GM23338 (cell line): ENCODE data around the gene TSPAN4. TPM values are rescaled to one million over a fixed set of nuclear protein-coding genes. Genes with fewer than 3 reads are reported as not detected.

Source experiments
- ATAC-seq: fragments of 200-7000 bp; cut with Tn5 transposase; 3 replicates; pipeline ENCODE4 v1.9.1; 2020
- DNase-seq: peaks from one replicate; pipeline ENCODE4 v3.0.0-alpha.2; 2015; ENCODE audit warnings: low spot score
- H2AFZ ChIP-seq: fragments of 200-600 bp; sonication (generic); 2 replicates; pipeline ENCODE4 v1.8.0; 2016; ENCODE audit warnings: antibody characterized with exemption, mild to moderate bottlenecking, moderate library complexity
- H3F3A ChIP-seq: fragments of 200-600 bp; sonication (generic); replicated peaks from 2 replicates; pipeline ENCODE4 v1.8.0; 2017; ENCODE audit warnings: antibody characterized with exemption, mixed run types, low read depth
- H3K27ac ChIP-seq: fragments of 200-600 bp; sonication (generic); 2 replicates; pipeline ENCODE4 v1.6.1; 2016; ENCODE audit warnings: low read depth
- H3K27me3 ChIP-seq: fragments of 200-600 bp; sonication (generic); 2 replicates; pipeline ENCODE4 v1.8.0; 2016; ENCODE audit warnings: mild to moderate bottlenecking, mixed run types, moderate library complexity; ENCODE audit not compliant: insufficient read depth
- H3K36me3 ChIP-seq: fragments of 200-600 bp; sonication (generic); 2 replicates; pipeline ENCODE4 v1.8.0; 2016; ENCODE audit warnings: mild to moderate bottlenecking; ENCODE audit not compliant: insufficient read depth
- H3K4me1 ChIP-seq: fragments of 200-600 bp; sonication (generic); 2 replicates; pipeline ENCODE4 v1.8.0; 2016; ENCODE audit warnings: mild to moderate bottlenecking, moderate library complexity; ENCODE audit not compliant: insufficient read depth
- H3K4me2 ChIP-seq: fragments of 200-600 bp; sonication (generic); 2 replicates; pipeline ENCODE4 v1.7.1; 2017; ENCODE audit warnings: mixed run types
- H3K4me3 ChIP-seq: fragments of 200-600 bp; sonication (generic); 2 replicates; pipeline ENCODE4 v1.6.1; 2016; ENCODE audit warnings: mixed run types
- H3K79me2 ChIP-seq: fragments of 200-600 bp; sonication (generic); replicated peaks from 2 replicates; pipeline ENCODE4 v1.8.0; 2017; ENCODE audit warnings: mild to moderate bottlenecking; ENCODE audit not compliant: insufficient read depth
- H3K9me2 ChIP-seq: fragments of 200-600 bp; sonication (generic); 2 replicates; pipeline ENCODE4 v1.8.0; 2017; ENCODE audit not compliant: insufficient read depth
- H4K20me1 ChIP-seq: fragments of 200-600 bp; sonication (generic); replicated peaks from 2 replicates; pipeline ENCODE4 v1.8.0; 2017; ENCODE audit warnings: mild to moderate bottlenecking; ENCODE audit not compliant: insufficient read depth
- H3K27ac Mint-ChIP-seq: 2 replicates; pipeline ENCODE4 v1.8.0; 2020; ENCODE audit warnings: inconsistent platforms, mild to moderate bottlenecking, moderate library complexity, mixed read lengths
- H3K27me3 Mint-ChIP-seq: 3 replicates; pipeline ENCODE4 v1.8.0; 2022; ENCODE audit warnings: low read depth, mild to moderate bottlenecking, moderate library complexity, mixed read lengths, inconsistent platforms; ENCODE audit not compliant: insufficient read depth, poor library complexity
- H3K36me3 Mint-ChIP-seq: 3 replicates; pipeline ENCODE4 v1.8.0; 2021; ENCODE audit warnings: low read depth, mild to moderate bottlenecking, inconsistent platforms, moderate library complexity, mixed read lengths
- H3K4me1 Mint-ChIP-seq: 3 replicates; pipeline ENCODE4 v1.8.0; 2020; ENCODE audit warnings: mild to moderate bottlenecking, inconsistent platforms, mixed read lengths
- H3K4me3 Mint-ChIP-seq: 3 replicates; pipeline ENCODE4 v1.8.0; 2021; ENCODE audit warnings: moderate library complexity, mild to moderate bottlenecking, inconsistent platforms, mixed read lengths
- H3K9me3 Mint-ChIP-seq: 3 replicates; pipeline ENCODE4 v1.8.0; 2020; ENCODE audit warnings: moderate library complexity, mild to moderate bottlenecking, inconsistent platforms, mixed read lengths
- CREB1 ChIP-seq: fragments of 250-450 bp; sonication (Bioruptor Pico); IDR thresholded peaks from 2 replicates; pipeline ENCODE4 v1.5.0; 2020; ENCODE audit warnings: low read depth, mild to moderate bottlenecking, moderate library complexity
- ETS1 ChIP-seq: IDR thresholded peaks from 2 replicates; pipeline ENCODE4 v1.6.1; 2016; ENCODE audit warnings: antibody characterized with exemption
- EZH2 ChIP-seq: fragments of 200-600 bp; sonication (generic); IDR thresholded peaks from one replicate; pipeline ENCODE4 v1.8.0; 2017; ENCODE audit warnings: antibody characterized with exemption, mild to moderate bottlenecking, low read depth; ENCODE audit not compliant: unreplicated experiment
- JUNB ChIP-seq: IDR thresholded peaks from one replicate; pipeline ENCODE4 v1.6.1; 2016; ENCODE audit warnings: antibody characterized with exemption; ENCODE audit not compliant: unreplicated experiment
- POLR2AphosphoS5 ChIP-seq: IDR thresholded peaks from 2 replicates; pipeline ENCODE4 v1.6.1; 2016; ENCODE audit warnings: antibody characterized with exemption, low read depth
- REST ChIP-seq: IDR thresholded peaks from one replicate; pipeline ENCODE4 v1.6.1; 2018; ENCODE audit warnings: antibody characterized with exemption; ENCODE audit not compliant: unreplicated experiment
- STAT1 ChIP-seq: IDR thresholded peaks from one replicate; pipeline ENCODE4 v1.6.1; 2016; ENCODE audit warnings: antibody characterized with exemption; ENCODE audit not compliant: unreplicated experiment
- ZNF462 ChIP-seq: fragments of 250-450 bp; sonication (Bioruptor Pico); IDR thresholded peaks from 2 replicates; pipeline ENCODE4 v1.5.0; 2020; ENCODE audit warnings: mild to moderate bottlenecking, moderate library complexity
- polyA plus RNA-seq: library from polyadenylated mRNA; unstranded; fragments of >200 nt; fragmentation: Nextera tagmentation; extraction: Ambion mirVana; gene quantifications from 2 replicates; pipeline ENCODE4 v1.2.1, GENCODE V29; 2016
- total RNA-seq: library from RNA; depleted of rRNA; stranded (reverse); fragments of >200 nt; shearing (Covaris generic); gene quantifications from 2 replicates; pipeline ENCODE4 v1.2.3, GENCODE V29; 2014

The TSPAN4 gene
- total and polyA plus RNA-seq, 2 experiments from 2014 or later, result 76.8 to 150 TPM

DNA sequence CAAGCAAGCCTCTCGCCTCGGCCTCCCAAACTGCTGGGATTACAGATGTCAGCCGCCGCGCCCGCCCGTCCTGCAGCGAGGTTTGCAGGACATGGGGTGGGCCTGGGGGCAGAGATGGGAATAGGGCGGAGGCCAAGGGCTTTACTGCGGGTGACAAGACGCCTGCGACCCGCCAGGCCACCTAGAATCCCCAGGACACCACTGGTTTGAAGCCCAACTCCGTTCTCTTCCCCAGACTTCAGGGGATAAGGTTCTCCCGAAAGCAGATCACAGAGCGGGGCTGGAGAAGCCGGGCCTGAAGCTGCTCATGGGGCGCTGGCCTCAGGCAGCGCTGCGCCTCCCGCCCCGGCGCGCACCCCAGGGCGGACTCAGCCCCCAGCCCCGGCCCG lies 677 bp upstream of the TSPAN4 start:
- H3F3A ChIP-seq, result peaks cover 20% of the 10 kb centered on the region; the same call in 1 of the 2 replicates
- Mint-ChIP-seq H3K4me3 (peak overlapping the region; percentile 88), H3K36me3 (peaks cover 38% of the 10 kb centered on the region), H3K27ac (0 out of 2 replicates have a peak overlapping the region, but pooled peaks have one; percentile 88), H3K27me3 (peaks cover 27% of the 10 kb centered on the region), H3K9me3 (no peaks in the 10 kb centered on the region), H3K4me1 (peaks cover 29% of the 10 kb centered on the region)
- peak overlapping the region; percentile 93 for H3K27ac ChIP-seq
- peaks cover 25% of the 10 kb centered on the region for H3K4me1 ChIP-seq
- H3K9me2 ChIP-seq, result no peaks in the 10 kb centered on the region
- H3K27me3 ChIP-seq, result no peaks in the 10 kb centered on the region
- DNase-seq (no peak), ATAC-seq (no peak; the same call in 2 of the 3 replicates)
- TF ChIP-seq REST (no peak), STAT1 (no peak), ZNF462 (no peak), POLR2AphosphoS5 (no peak), ETS1 (no peak), JUNB (no peak), CREB1 (no peak), EZH2 (no peak)
- peaks cover 6% of the 10 kb centered on the region; the same call in 1 of the 2 replicates for H3K36me3 ChIP-seq
- H2AFZ ChIP-seq, result no peak overlapping the region
- H3K79me2 ChIP-seq, result peaks cover 19% of the 10 kb centered on the region
- H4K20me1 ChIP-seq, result peaks cover 31% of the 10 kb centered on the region
- peak overlapping the region; percentile 91 for H3K4me2 ChIP-seq
- peak overlapping the region; percentile 98 for H3K4me3 ChIP-seq
